HG02973 (cell line): Measurements from ENCODE around the gene COX5B.
"Not testable (repeated sequence)": the region's sequence is repeated elsewhere in the genome, so short reads cannot be mapped to it uniquely, and the experiment has no call there.

Experiments
- ATAC-seq: cut with Tn5 transposase; IDR thresholded peaks from one replicate; pipeline ENCODE4 v1.9.1; 2021; ENCODE audit warnings: moderate library complexity; ENCODE audit not compliant: unreplicated experiment

Gene COX5B

GRCh38 chr2:97672606-97673140 lies 26.8 kb downstream of the COX5B start:
- not testable (repeated sequence) for ATAC-seq

GRCh38 chr2:97673182-97673914 lies 27.5 kb downstream of the COX5B start:
- no peak for ATAC-seq

- ATAC-seq = no peak
Observed at GRCh38 chr2:97673915-97674283, 28.0 kb downstream of the COX5B start.

- no peak for ATAC-seq
Observed at GRCh38 chr2:97675430-97676113, 29.7 kb downstream of the COX5B start.

- ATAC-seq = no peak
Observed at GRCh38 chr2:97676620-97677019, 30.8 kb downstream of the COX5B start.

- ATAC-seq = no peak
Observed at GRCh38 chr2:97677480-97677879, 31.6 kb downstream of the COX5B start.

GRCh38 chr2:97678298-97678697 lies 32.4 kb downstream of the COX5B start:
- ATAC-seq = no peak

GRCh38 chr2:97687235-97687634 lies 41.4 kb downstream of the COX5B start:
- not testable (repeated sequence) for ATAC-seq

GRCh38 chr2:97688062-97688827 lies 42.4 kb downstream of the COX5B start:
- ATAC-seq = no peak

- ATAC-seq = no peak
Observed at GRCh38 chr2:97691166-97691565, 45.3 kb downstream of the COX5B start.

GRCh38 chr2:97693476-97693875 lies 47.6 kb downstream of the COX5B start:
- ATAC-seq = no peak

- no peak for ATAC-seq
Observed at GRCh38 chr2:97695744-97696143, 49.9 kb downstream of the COX5B start.

GRCh38 chr2:97697252-97698235 lies 51.7 kb downstream of the COX5B start:
- peak; percentile 72 for ATAC-seq
